ENCODE data around the gene RNF207. TPM values are rescaled to one million over a fixed set of nuclear protein-coding genes. Genes with fewer than 3 reads are reported as not detected.
A peak's percentile ranks its signal among the peaks of the same experiment; 100 is the strongest.

Gene RNF207
- total and polyA plus RNA-seq, 2 of the 13 experiments (the other 11 are each of a cell fraction or from before 2014, with no cell fraction given): 9.8 to 15.9 TPM

- TF ChIP-seq, protein P1, sequence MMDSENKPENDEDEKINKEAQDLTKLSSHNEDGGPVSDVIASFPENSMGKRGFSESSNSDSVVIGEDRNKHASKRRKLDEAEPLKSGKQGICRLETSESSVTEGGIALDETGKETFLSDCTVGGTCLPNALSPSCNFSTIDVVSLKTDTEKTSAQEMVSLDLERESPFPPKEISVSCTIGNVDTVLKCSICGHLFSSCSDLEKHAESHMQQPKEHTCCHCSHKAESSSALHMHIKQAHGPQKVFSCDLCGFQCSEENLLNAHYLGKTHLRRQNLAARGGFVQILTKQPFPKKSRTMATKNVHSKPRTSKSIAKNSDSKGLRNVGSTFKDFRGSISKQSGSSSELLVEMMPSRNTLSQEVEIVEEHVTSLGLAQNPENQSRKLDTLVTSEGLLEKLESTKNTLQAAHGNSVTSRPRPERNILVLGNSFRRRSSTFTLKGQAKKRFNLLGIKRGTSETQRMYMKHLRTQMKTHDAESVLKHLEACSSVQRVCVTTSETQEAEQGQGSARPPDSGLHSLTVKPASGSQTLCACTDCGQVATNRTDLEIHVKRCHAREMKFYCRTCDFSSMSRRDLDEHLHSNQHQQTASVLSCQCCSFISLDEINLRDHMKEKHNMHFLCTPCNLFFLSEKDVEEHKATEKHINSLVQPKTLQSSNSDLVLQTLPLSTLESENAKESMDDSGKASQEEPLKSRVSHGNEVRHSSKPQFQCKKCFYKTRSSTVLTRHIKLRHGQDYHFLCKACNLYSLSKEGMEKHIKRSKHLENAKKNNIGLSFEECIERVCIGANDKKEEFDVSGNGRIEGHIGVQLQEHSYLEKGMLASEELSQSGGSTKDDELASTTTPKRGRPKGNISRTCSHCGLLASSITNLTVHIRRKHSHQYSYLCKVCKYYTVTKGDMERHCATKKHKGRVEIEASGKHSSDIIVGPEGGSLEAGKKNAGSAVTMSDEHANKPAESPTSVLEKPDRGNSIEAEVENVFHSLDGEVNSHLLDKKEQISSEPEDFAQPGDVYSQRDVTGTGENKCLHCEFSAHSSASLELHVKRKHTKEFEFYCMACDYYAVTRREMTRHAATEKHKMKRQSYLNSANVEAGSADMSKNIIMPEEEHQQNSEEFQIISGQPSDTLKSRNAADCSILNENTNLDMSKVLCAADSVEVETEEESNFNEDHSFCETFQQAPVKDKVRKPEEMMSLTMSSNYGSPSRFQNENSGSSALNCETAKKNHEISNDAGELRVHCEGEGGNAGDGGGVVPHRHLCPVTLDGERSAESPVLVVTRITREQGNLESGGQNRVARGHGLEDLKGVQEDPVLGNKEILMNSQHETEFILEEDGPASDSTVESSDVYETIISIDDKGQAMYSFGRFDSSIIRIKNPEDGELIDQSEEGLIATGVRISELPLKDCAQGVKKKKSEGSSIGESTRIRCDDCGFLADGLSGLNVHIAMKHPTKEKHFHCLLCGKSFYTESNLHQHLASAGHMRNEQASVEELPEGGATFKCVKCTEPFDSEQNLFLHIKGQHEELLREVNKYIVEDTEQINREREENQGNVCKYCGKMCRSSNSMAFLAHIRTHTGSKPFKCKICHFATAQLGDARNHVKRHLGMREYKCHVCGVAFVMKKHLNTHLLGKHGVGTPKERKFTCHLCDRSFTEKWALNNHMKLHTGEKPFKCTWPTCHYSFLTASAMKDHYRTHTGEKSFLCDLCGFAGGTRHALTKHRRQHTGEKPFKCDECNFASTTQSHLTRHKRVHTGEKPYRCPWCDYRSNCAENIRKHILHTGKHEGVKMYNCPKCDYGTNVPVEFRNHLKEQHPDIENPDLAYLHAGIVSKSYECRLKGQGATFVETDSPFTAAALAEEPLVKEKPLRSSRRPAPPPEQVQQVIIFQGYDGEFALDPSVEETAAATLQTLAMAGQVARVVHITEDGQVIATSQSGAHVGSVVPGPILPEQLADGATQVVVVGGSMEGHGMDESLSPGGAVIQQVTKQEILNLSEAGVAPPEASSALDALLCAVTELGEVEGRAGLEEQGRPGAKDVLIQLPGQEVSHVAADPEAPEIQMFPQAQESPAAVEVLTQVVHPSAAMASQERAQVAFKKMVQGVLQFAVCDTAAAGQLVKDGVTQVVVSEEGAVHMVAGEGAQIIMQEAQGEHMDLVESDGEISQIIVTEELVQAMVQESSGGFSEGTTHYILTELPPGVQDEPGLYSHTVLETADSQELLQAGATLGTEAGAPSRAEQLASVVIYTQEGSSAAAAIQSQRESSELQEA (CRISPR knock-in tag; IDR thresholded peaks at IDR 0.05; ENCODE audit: not compliant biosample characterization): peak; percentile 95
- TF ChIP-seq SIN3A (IDR thresholded peaks at IDR 0.05; ENCODE audit: borderline replicate concordance, low read depth, low read length) (peak; percentile 63; the same call in 1 of the 2 replicates), SMAD3 (CRISPR knock-in tag; IDR thresholded peaks at IDR 0.05) (peak; percentile 98), ZBTB25 (CRISPR knock-in tag; IDR thresholded peaks at IDR 0.05) (peak; percentile 96), ZNF569 (CRISPR knock-in tag; IDR thresholded peaks at IDR 0.05; ENCODE audit: borderline replicate concordance) (no peak), DNMT3B (CRISPR knock-in tag; conservative IDR thresholded peaks at IDR 0.05) (peak; percentile 95; the same call in 1 of the 2 replicates), NCOR1 (IDR thresholded peaks at IDR 0.05; ENCODE audit: borderline replicate concordance, low read length) (no peak), ZBTB37 (CRISPR knock-in tag; IDR thresholded peaks at IDR 0.05) (no peak), ATF4 (CRISPR knock-in tag; IDR thresholded peaks at IDR 0.05) (peak in 1 of 2 experiments; percentile 88; a peak in 2 of 4 replicates), MEIS1 (CRISPR knock-in tag; IDR thresholded peaks at IDR 0.05; ENCODE audit: borderline replicate concordance) (peak; percentile 92), ZBTB46 (CRISPR knock-in tag; IDR thresholded peaks at IDR 0.05; ENCODE audit: borderline replicate concordance) (0 out of 2 replicates have a peak, but pooled peaks have one; percentile 58)
- TF ChIP-seq, protein P2, sequence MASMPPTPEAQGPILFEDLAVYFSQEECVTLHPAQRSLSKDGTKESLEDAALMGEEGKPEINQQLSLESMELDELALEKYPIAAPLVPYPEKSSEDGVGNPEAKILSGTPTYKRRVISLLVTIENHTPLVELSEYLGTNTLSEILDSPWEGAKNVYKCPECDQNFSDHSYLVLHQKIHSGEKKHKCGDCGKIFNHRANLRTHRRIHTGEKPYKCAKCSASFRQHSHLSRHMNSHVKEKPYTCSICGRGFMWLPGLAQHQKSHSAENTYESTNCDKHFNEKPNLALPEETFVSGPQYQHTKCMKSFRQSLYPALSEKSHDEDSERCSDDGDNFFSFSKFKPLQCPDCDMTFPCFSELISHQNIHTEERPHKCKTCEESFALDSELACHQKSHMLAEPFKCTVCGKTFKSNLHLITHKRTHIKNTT (CRISPR knock-in tag; IDR thresholded peaks at IDR 0.05): no peak
These were observed 39.4 kb downstream of the RNF207 start (continued) for GRCh38 chr1:6245086-6245868.
